H1 (cell line): ENCODE data around the gene TEX2. TPM values are rescaled to one million over a fixed set of nuclear protein-coding genes. Genes with fewer than 3 reads are reported as not detected.

ENCODE experiments used
- CTCF ChIA-PET: fragments of 300-600 bp; sonication (Branson Sonifier 250); formaldehyde crosslinking; loops from one replicate; lab custom pipeline; 2021; ENCODE audit not compliant: partially characterized antibody; lab: Charles Lee
- POLR2A ChIA-PET: fragments of 300-600 bp; sonication (Branson Sonifier 250); formaldehyde crosslinking; loops from one replicate; lab custom pipeline; 2021; ENCODE audit warnings: inconsistent platforms; ENCODE audit not compliant: partially characterized antibody; lab: Charles Lee
- DNase-seq, 2 experiments: peaks; one replicate each; pipeline versions ENCODE4 v3.0.0 to v3.0.0-alpha.2; 2010 to 2022; ENCODE audit warnings: low spot score in 2 of 2, low read depth in 1 of 2, mixed read lengths in 1 of 2
- FAIRE-seq: peaks from 2 replicates; lab custom pipeline; 2011; peaks lifted over from hg19 to GRCh38; lab: Jason Lieb, UNC
- H2AFZ ChIP-seq: 2 replicates; pipeline ENCODE4 v1.8.1; 2012; ENCODE audit warnings: low read length, inconsistent platforms
- H2AK5ac ChIP-seq: 2 replicates; pipeline ENCODE4 v1.6.1; 2013; ENCODE audit warnings: low read depth, low read length
- H2BK120ac ChIP-seq: replicated peaks from 2 replicates; pipeline ENCODE3; 2013; ENCODE audit warnings: low read depth, low read length, inconsistent platforms
- H2BK12ac ChIP-seq: 2 replicates; pipeline ENCODE4 v1.6.1; 2013; ENCODE audit warnings: low read depth, low read length
- H2BK15ac ChIP-seq: 2 replicates; pipeline ENCODE4 v1.6.1; 2013; ENCODE audit warnings: low read length
- H2BK20ac ChIP-seq: 2 replicates; pipeline ENCODE4 v1.6.1; 2013; ENCODE audit warnings: low read length
- H2BK5ac ChIP-seq: 2 replicates; pipeline ENCODE4 v1.6.1; 2013; ENCODE audit warnings: low read depth, low read length
- H3K14ac ChIP-seq: 2 replicates; pipeline ENCODE4 v1.6.1; 2013; ENCODE audit warnings: inconsistent platforms; ENCODE audit not compliant: insufficient read length
- H3K18ac ChIP-seq: 2 replicates; pipeline ENCODE4 v1.6.1; 2013; ENCODE audit warnings: low read length; ENCODE audit errors: extremely low read depth
- H3K23ac ChIP-seq: 2 replicates; pipeline ENCODE4 v1.6.1; 2013; ENCODE audit warnings: inconsistent platforms; ENCODE audit not compliant: insufficient read length
- H3K23me2 ChIP-seq: 2 replicates; pipeline ENCODE4 v1.6.1; 2013; ENCODE audit warnings: low read depth, low read length
- H3K27ac ChIP-seq: 2 replicates; pipeline ENCODE4 v1.6.1; 2011; ENCODE audit warnings: low read depth, low read length, inconsistent platforms
- H3K27me3 ChIP-seq, 4 experiments: replicated peaks in 1 of 4; 1 replicate in 1 of 4; 2 replicates in 3 of 4; pipeline versions ENCODE4 v1.6.1 to v1.8.1; 2011 to 2013; ENCODE audit warnings: low read length in 3 of 4, mild to moderate bottlenecking in 3 of 4, inconsistent platforms in 2 of 4, mixed read lengths in 2 of 4, moderate library complexity in 1 of 4; ENCODE audit not compliant: control insufficient read depth in 3 of 4, insufficient read depth in 3 of 4; ENCODE audit errors: extremely low read depth in 1 of 4
- H3K36me3 ChIP-seq, 4 experiments: 2 replicates each; pipeline versions ENCODE4 v1.6.1 to v1.8.1; 2011 to 2013; ENCODE audit warnings: mild to moderate bottlenecking in 4 of 4, low read length in 3 of 4, moderate library complexity in 2 of 4, control low read depth in 1 of 4, inconsistent platforms in 1 of 4; ENCODE audit not compliant: insufficient read depth in 4 of 4, control insufficient read depth in 2 of 4
- H3K4ac ChIP-seq: replicated peaks from 2 replicates; pipeline ENCODE3; 2013; ENCODE audit warnings: low read length, low read depth, mixed read lengths, inconsistent platforms; ENCODE audit not compliant: insufficient read length
- H3K4me1 ChIP-seq, 4 experiments: replicated peaks in 1 of 4; 1 replicate in 1 of 4; 2 replicates in 3 of 4; pipeline versions ENCODE4 v1.6.1 to v1.8.1; 2011 to 2013; ENCODE audit warnings: low read length in 3 of 4, inconsistent platforms in 2 of 4, mixed read lengths in 1 of 4; ENCODE audit not compliant: insufficient read depth in 4 of 4, control insufficient read depth in 3 of 4
- H3K4me2 ChIP-seq, 2 experiments: 2 replicates each; pipeline versions ENCODE4 v1.6.1 to v1.8.1; 2011 to 2013; ENCODE audit warnings: low read depth in 2 of 2, low read length in 2 of 2, control low read depth in 1 of 2, inconsistent platforms in 1 of 2, mild to moderate bottlenecking in 1 of 2; ENCODE audit not compliant: insufficient read depth in 1 of 2
- H3K4me3 ChIP-seq, 4 experiments: fragments of 200-600, 300-600 bp in 1 of 4; sonication (generic), shearing (Covaris generic), sonication (Bioruptor Twin) in 1 of 4; 2 replicates each; pipeline versions ENCODE4 v1.5.1 to v1.8.1; 2011 to 2016; ENCODE audit warnings: low read length in 4 of 4, low read depth in 3 of 4, control low read depth in 2 of 4, inconsistent platforms in 2 of 4, mild to moderate bottlenecking in 2 of 4, mixed read lengths in 1 of 4, moderate library complexity in 1 of 4; ENCODE audit not compliant: insufficient read depth in 2 of 4; ENCODE audit errors: extremely low read depth in 1 of 4
- H3K56ac ChIP-seq: replicated peaks from 2 replicates; pipeline ENCODE3; 2013; ENCODE audit warnings: low read depth, mild to moderate bottlenecking, mixed read lengths, low read length, inconsistent platforms; ENCODE audit not compliant: insufficient read length
- H3K79me1 ChIP-seq: 2 replicates; pipeline ENCODE4 v1.6.1; 2013; ENCODE audit warnings: low read depth, low read length, control low read depth
- H3K79me2 ChIP-seq, 2 experiments: 2 replicates each; pipeline versions ENCODE4 v1.6.1 to v1.8.1; 2012 to 2013; ENCODE audit warnings: low read length in 2 of 2, mild to moderate bottlenecking in 2 of 2, inconsistent platforms in 1 of 2; ENCODE audit not compliant: insufficient read depth in 2 of 2, control insufficient read depth in 1 of 2
- H3K9ac ChIP-seq, 4 experiments: replicated peaks in 1 of 4; 1 replicate in 1 of 4; 2 replicates in 3 of 4; pipeline versions ENCODE4 v1.6.1 to v1.8.1; 2011 to 2013; ENCODE audit warnings: low read depth in 3 of 4, low read length in 3 of 4, control low read depth in 2 of 4, mild to moderate bottlenecking in 2 of 4, moderate library complexity in 2 of 4, inconsistent platforms in 1 of 4; ENCODE audit errors: extremely low read depth in 1 of 4
- H3K9me3 ChIP-seq, 2 experiments: 2 replicates each; pipeline versions ENCODE4 v1.6.1 to v1.8.1; 2012 to 2013; ENCODE audit warnings: mild to moderate bottlenecking in 2 of 2, moderate library complexity in 2 of 2, control low read depth in 1 of 2, inconsistent platforms in 1 of 2, low read depth in 1 of 2, low read length in 1 of 2, mixed read lengths in 1 of 2; ENCODE audit not compliant: insufficient read depth in 2 of 2
- H4K20me1 ChIP-seq, 2 experiments: replicated peaks in 1 of 2; 2 replicates each; pipeline versions ENCODE3 to v1.8.1; 2011 to 2013; ENCODE audit warnings: inconsistent platforms in 2 of 2, low read length in 2 of 2, mild to moderate bottlenecking in 1 of 2; ENCODE audit not compliant: insufficient read depth in 2 of 2, control insufficient read depth in 1 of 2
- H4K5ac ChIP-seq: 2 replicates; pipeline ENCODE4 v1.6.1; 2013; ENCODE audit warnings: low read length, low read depth, mixed read lengths, inconsistent platforms; ENCODE audit not compliant: insufficient read length
- H4K8ac ChIP-seq: 2 replicates; pipeline ENCODE4 v1.8.0; 2013; ENCODE audit warnings: mild to moderate bottlenecking, moderate library complexity, low read length, inconsistent platforms; ENCODE audit not compliant: insufficient read depth; ENCODE audit errors: extremely low read depth
- H4K91ac ChIP-seq: replicated peaks from 2 replicates; pipeline ENCODE3; 2013; ENCODE audit warnings: low read length, mixed read lengths, inconsistent platforms; ENCODE audit not compliant: insufficient read length
- CHD1 ChIP-seq: IDR thresholded peaks from 2 replicates; pipeline ENCODE4 v1.6.1; 2012; ENCODE audit warnings: low read depth, low read length, improper control_type of control experiment
- JUN ChIP-seq: IDR thresholded peaks from 2 replicates; pipeline ENCODE4 v1.6.1; 2011; ENCODE audit warnings: low read depth, mild to moderate bottlenecking, improper control_type of control experiment, low read length
- MAFK ChIP-seq: IDR thresholded peaks from 2 replicates; pipeline ENCODE4 v1.6.1; 2012; ENCODE audit warnings: low read depth, mild to moderate bottlenecking, improper control_type of control experiment, low read length
- RNF2 ChIP-seq: fragments of 200-900, 300-1000 bp; sonication (generic); IDR thresholded peaks from 2 replicates; pipeline ENCODE4 v1.7.1; 2016; ENCODE audit warnings: borderline replicate concordance, low read depth, mild to moderate bottlenecking, antibody characterized with exemption, low read length; ENCODE audit not compliant: poor library complexity, severe bottlenecking; ENCODE audit errors: missing control alignments
- SP4 ChIP-seq: IDR thresholded peaks from 2 replicates; pipeline ENCODE4 v1.6.1; 2012; ENCODE audit warnings: low read length, inconsistent platforms
- TAF1 ChIP-seq: IDR thresholded peaks from 2 replicates; pipeline ENCODE4 v1.6.1; 2011; ENCODE audit warnings: mild to moderate bottlenecking, low read depth, low read length
- USF2 ChIP-seq: IDR thresholded peaks from 2 replicates; pipeline ENCODE4 v1.6.1; 2011; ENCODE audit warnings: low read length, improper control_type of control experiment
- YY1 ChIP-seq: IDR thresholded peaks from 2 replicates; pipeline ENCODE4 v1.6.1; 2011; ENCODE audit warnings: low read depth, mild to moderate bottlenecking, low read length
- WGBS, 2 experiments: shearing (Covaris generic) in 1 of 2; methylation state at CpG; one replicate each; pipeline versions ENCODE4 v1.1.6 to v1.1.7; 2013 to 2015; ENCODE audit warnings: low lambda C conversion rate in 2 of 2, mixed read lengths in 2 of 2, inconsistent platforms in 1 of 2, low coverage in 1 of 2, missing lambda C conversion rate in 1 of 2; ENCODE audit not compliant: insufficient replicate concordance in 2 of 2, insufficient coverage in 1 of 2, insufficient read length in 1 of 2; ENCODE audit errors: extremely low coverage in 1 of 2, missing lambda C conversion rate in 1 of 2; 5-methylcytosine and 5-hydroxymethylcytosine counted together
- polyA plus RNA-seq, 7 experiments: library from polyadenylated mRNA; depleted of rRNA in 3 of 7; stranded (reverse) in 5 of 7; unstranded in 2 of 7; fragments of >200 nt in 5 of 7; fragments of 200-250 nt in 2 of 7; gene quantifications; 1 replicate in 5 of 7; 2 replicates in 1 of 7; 4 replicates in 1 of 7; pipeline versions ENCODE4 v1.2.1 to v1.2.3, GENCODE V29; 2011 to 2013; ENCODE audit warnings: missing spikeins in 2 of 7, mixed read lengths in 2 of 7
- total RNA-seq: library from RNA; stranded (reverse); fragmentation: NEBNext Ultra II Directional; extraction: Animal tissue kit (Norgen Biotek cat#: 25700); gene quantifications from 2 replicates; pipeline ENCODE4 v1.2.1, GENCODE V29; 2021
- TF ChIP-seq, protein P1 (sequence below): IDR thresholded peaks from 2 replicates; pipeline ENCODE4 v1.6.1; 2012; ENCODE audit warnings: low read length, inconsistent platforms

Gene TEX2
- total and polyA plus RNA-seq, 2 of the 8 experiments (the other 6 are each of a cell fraction or from before 2014, with no cell fraction given): 6.1 to 15.6 TPM

- Histone ChIP-seq H3K4me2 (no peak overlapping the region), H3K4me3 (no peak overlapping the region), H3K27ac (no peak overlapping the region), H3K9ac (no peak overlapping the region), H3K27me3 (no peaks in the 10 kb centered on the region), H2AK5ac (no peak overlapping the region), H3K14ac (no peak overlapping the region), H3K56ac (no peak overlapping the region), H4K8ac (no peak overlapping the region), H3K18ac (no peak overlapping the region), H3K23me2 (no peaks in the 10 kb centered on the region), H3K23ac (no peak overlapping the region), H2BK5ac (no peak overlapping the region), H2BK120ac (no peak overlapping the region), H3K4me1 (no peaks in the 10 kb centered on the region), H2BK15ac (no peak overlapping the region), H2BK20ac (no peak overlapping the region), H3K4ac (no peak overlapping the region), H4K5ac (no peak overlapping the region), H4K20me1 (no peaks in the 10 kb centered on the region), H3K9me3 (no peaks in the 10 kb centered on the region), H2BK12ac (no peak overlapping the region), H3K79me2 (no peaks in the 10 kb centered on the region), H3K36me3 (no peaks in the 10 kb centered on the region), H2AFZ (no peak overlapping the region), H4K91ac (no peak overlapping the region), H3K79me1 (no peaks in the 10 kb centered on the region)
- ChIA-PET CTCF (interaction anchor here (1.0 to 1.3 kb wide), 4 partner anchors 15 to 151 kb away, joined by 3 to 8 read pairs (median 3); no protein-coding TSS in a partner anchor), POLR2A (interaction anchor here (1.0 to 1.9 kb wide), 2 partner anchors 26 to 42 kb away, joined by 3 to 7 read pairs; partner anchors contain the start of gene ERN1)
- 92% methylated on average over 4 of the region's 5 CpGs; no CpG with 5 or more reads in 1 of the 2 experiments for WGBS, 2 experiments
- FAIRE-seq (no peak), DNase-seq (no peak)
- no peak for TF ChIP-seq MAFK
- TF ChIP-seq YY1: no peak
- no peak for TF ChIP-seq SP4
- no peak for TF ChIP-seq USF2
- TF ChIP-seq JUN: no peak
- TF ChIP-seq TAF1: no peak
- no peak for TF ChIP-seq CHD1
- no peak for TF ChIP-seq RNF2
- TF ChIP-seq, protein P1, sequence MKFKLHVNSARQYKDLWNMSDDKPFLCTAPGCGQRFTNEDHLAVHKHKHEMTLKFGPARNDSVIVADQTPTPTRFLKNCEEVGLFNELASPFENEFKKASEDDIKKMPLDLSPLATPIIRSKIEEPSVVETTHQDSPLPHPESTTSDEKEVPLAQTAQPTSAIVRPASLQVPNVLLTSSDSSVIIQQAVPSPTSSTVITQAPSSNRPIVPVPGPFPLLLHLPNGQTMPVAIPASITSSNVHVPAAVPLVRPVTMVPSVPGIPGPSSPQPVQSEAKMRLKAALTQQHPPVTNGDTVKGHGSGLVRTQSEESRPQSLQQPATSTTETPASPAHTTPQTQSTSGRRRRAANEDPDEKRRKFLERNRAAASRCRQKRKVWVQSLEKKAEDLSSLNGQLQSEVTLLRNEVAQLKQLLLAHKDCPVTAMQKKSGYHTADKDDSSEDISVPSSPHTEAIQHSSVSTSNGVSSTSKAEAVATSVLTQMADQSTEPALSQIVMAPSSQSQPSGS: no peak
These were observed 159.4 kb downstream of the TEX2 start for GRCh38 chr17:64103391-64104364.
